Colonic mucosa (tissue), 4 donors: ENCODE data around the gene SLX4IP. TPM values are rescaled to one million over a fixed set of nuclear protein-coding genes. Genes with fewer than 3 reads are reported as not detected.
"Not testable (repeated sequence)": the region's sequence is repeated elsewhere in the genome, so short reads cannot be mapped to it uniquely, and the experiment has no call there.

Experiments used
- DNase-seq: peaks from one replicate; pipeline ENCODE4 v3.0.0-alpha.2; 2020
- H3K27ac ChIP-seq: fragments of 200-600 bp; one replicate; pipeline ENCODE4 v1.8.0; 2021
- H3K27me3 ChIP-seq: fragments of 200-600 bp; one replicate; pipeline ENCODE4 v1.8.0; 2021
- H3K36me3 ChIP-seq: fragments of 200-600 bp; one replicate; pipeline ENCODE4 v1.8.0; 2021
- H3K4me1 ChIP-seq: fragments of 200-600 bp; one replicate; pipeline ENCODE4 v1.8.0; 2021; ENCODE audit warnings: mild to moderate bottlenecking
- H3K4me3 ChIP-seq: fragments of 200-600 bp; one replicate; pipeline ENCODE4 v1.8.0; 2021
- H3K9ac ChIP-seq, 2 donors: one replicate each; pipeline ENCODE4 v1.7.0; 2013; ENCODE audit warnings: control low read depth in 2 of 2, low read depth in 2 of 2, low read length in 2 of 2
- H3K9me3 ChIP-seq: fragments of 200-600 bp; one replicate; pipeline ENCODE4 v1.8.0; 2021
- CTCF ChIP-seq: fragments of 200-600 bp; IDR thresholded peaks from one replicate; pipeline ENCODE4 v1.8.0; 2022; ENCODE audit warnings: antibody characterized with exemption, mild to moderate bottlenecking
- intact Hi-C: fragments of 100-400 bp; cut with DNase I; formaldehyde crosslinking; loops from one replicate; pipeline ENCODE4 v1.14.1; 2022
- total RNA-seq, 2 donors: library from RNA; stranded (reverse); fragmentation: NEBNext Ultra II Directional in 1 of 2; extraction: Animal tissue kit (Norgen Biotek cat#: 25700) in 1 of 2; gene quantifications; one replicate each; pipeline ENCODE4 v1.2.1, GENCODE V29; 2021
- donor health status: healthy.
- donor health status: DM: no; HTN: no; CAD: no.
- donor health status: DM: no; HTN: no; CAD: no.

SLX4IP gene
- total RNA-seq, 2 donors from 2014 or later = 5.0 to 8.8 TPM

- Histone ChIP-seq H3K36me3 (no peaks in the 10 kb centered on the region), H3K4me3 (no peak overlapping the region)
Observed at GRCh38 chr20:10579942-10580341, 144.8 kb downstream of the SLX4IP start.

GRCh38 chr20:10580700-10581099, 145.6 kb downstream of the SLX4IP start:
- Histone ChIP-seq H3K4me1 (no peaks in the 10 kb centered on the region), H3K36me3 (no peaks in the 10 kb centered on the region), H3K9me3 (no peaks in the 10 kb centered on the region), H3K4me3 (no peak overlapping the region), H3K27ac (no peak overlapping the region), H3K9ac (no peak overlapping the region), H3K27me3 (no peaks in the 10 kb centered on the region)
- intact Hi-C loops = no loop called here
- DNase-seq = no peak
- TF ChIP-seq CTCF = no peak

More at GRCh38 chr20:10579942-10580341, 144.8 kb downstream of the SLX4IP start:
- H3K27ac ChIP-seq = no peak overlapping the region
- DNase-seq = no peak
- no peak overlapping the region for H3K9ac ChIP-seq
- no peaks in the 10 kb centered on the region for H3K9me3 ChIP-seq
- H3K4me1 ChIP-seq = no peaks in the 10 kb centered on the region
- TF ChIP-seq CTCF = no peak
- intact Hi-C loops = no loop called here
- H3K27me3 ChIP-seq = no peaks in the 10 kb centered on the region

GRCh38 chr20:10581823-10582222, 146.7 kb downstream of the SLX4IP start:
- no peak overlapping the region for H3K9ac ChIP-seq
- H3K4me3 ChIP-seq = no peak overlapping the region
- H3K4me1 ChIP-seq = no peaks in the 10 kb centered on the region
- intact Hi-C loops = no loop called here
- no peak for DNase-seq
- H3K9me3 ChIP-seq = no peaks in the 10 kb centered on the region
- no peak overlapping the region for H3K27ac ChIP-seq
- H3K27me3 ChIP-seq = no peaks in the 10 kb centered on the region
- no peaks in the 10 kb centered on the region for H3K36me3 ChIP-seq
- no peak for TF ChIP-seq CTCF

- intact Hi-C loops = no loop called here
- DNase-seq = no peak
- Histone ChIP-seq H3K27me3 (no peaks in the 10 kb centered on the region), H3K4me1 (no peaks in the 10 kb centered on the region), H3K9ac (no peak overlapping the region), H3K9me3 (no peaks in the 10 kb centered on the region), H3K36me3 (no peaks in the 10 kb centered on the region), H3K4me3 (no peak overlapping the region), H3K27ac (no peak overlapping the region)
- TF ChIP-seq CTCF = no peak
Observed at GRCh38 chr20:10584371-10584770, 149.3 kb downstream of the SLX4IP start.

GRCh38 chr20:10585308-10585707, 150.2 kb downstream of the SLX4IP start:
- Histone ChIP-seq H3K36me3 (no peaks in the 10 kb centered on the region), H3K9ac (no peak overlapping the region), H3K9me3 (no peaks in the 10 kb centered on the region), H3K4me3 (no peak overlapping the region), H3K4me1 (no peaks in the 10 kb centered on the region), H3K27me3 (no peaks in the 10 kb centered on the region), H3K27ac (no peak overlapping the region)
- TF ChIP-seq CTCF = no peak
- intact Hi-C loops = no loop called here
- no peak for DNase-seq

GRCh38 chr20:10586296-10586695, 151.2 kb downstream of the SLX4IP start:
- Histone ChIP-seq H3K9me3 (no peaks in the 10 kb centered on the region), H3K27ac (no peak overlapping the region), H3K36me3 (no peaks in the 10 kb centered on the region), H3K9ac (no peak overlapping the region), H3K4me1 (no peaks in the 10 kb centered on the region), H3K27me3 (no peaks in the 10 kb centered on the region), H3K4me3 (no peak overlapping the region)
- intact Hi-C loops = no loop called here
- TF ChIP-seq CTCF = no peak
- no peak for DNase-seq

GRCh38 chr20:10590446-10590845, 155.3 kb downstream of the SLX4IP start:
- H3K4me1 ChIP-seq, H3K36me3 ChIP-seq, H3K9me3 ChIP-seq, H3K4me3 ChIP-seq, H3K27me3 ChIP-seq, H3K27ac ChIP-seq, H3K9ac ChIP-seq, intact Hi-C loops, DNase-seq: not testable (repeated sequence)
